GM18517 (cell line): ENCODE data around the gene SPATA45.
"Not testable (repeated sequence)": the region's sequence is repeated elsewhere in the genome, so short reads cannot be mapped to it uniquely, and the experiment has no call there.

Experiments
- ATAC-seq: cut with Tn5 transposase; IDR thresholded peaks from one replicate; pipeline ENCODE4 v1.9.1; 2021; ENCODE audit warnings: mild to moderate bottlenecking, moderate library complexity; ENCODE audit not compliant: unreplicated experiment

SPATA45 gene

DNA sequence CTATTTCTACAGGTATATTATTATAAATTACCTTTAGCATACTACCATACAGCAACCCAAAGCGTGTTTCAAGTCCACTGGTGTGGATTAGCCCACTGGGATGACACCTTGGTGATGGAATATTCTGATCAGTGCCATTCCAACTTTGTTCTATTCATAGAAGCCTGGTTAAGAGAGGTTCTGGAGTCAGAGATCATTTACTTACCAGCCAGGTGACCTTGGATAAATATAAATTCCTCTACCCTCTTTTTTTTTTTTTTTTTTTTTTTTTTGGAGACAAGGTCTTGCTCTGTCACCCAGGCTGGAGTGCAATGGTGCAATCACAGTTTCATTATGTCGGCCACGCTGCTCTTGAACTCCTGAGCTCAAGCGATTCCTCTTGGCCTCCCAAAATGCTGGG lies at the start of gene SPATA45:
Gene SPATA45 (minus strand): TSS at position 101 of the 400 bp plus-strand sequence. CDS start 11,500 bp downstream, outside the sequence.
- ATAC-seq = no peak

DNA sequence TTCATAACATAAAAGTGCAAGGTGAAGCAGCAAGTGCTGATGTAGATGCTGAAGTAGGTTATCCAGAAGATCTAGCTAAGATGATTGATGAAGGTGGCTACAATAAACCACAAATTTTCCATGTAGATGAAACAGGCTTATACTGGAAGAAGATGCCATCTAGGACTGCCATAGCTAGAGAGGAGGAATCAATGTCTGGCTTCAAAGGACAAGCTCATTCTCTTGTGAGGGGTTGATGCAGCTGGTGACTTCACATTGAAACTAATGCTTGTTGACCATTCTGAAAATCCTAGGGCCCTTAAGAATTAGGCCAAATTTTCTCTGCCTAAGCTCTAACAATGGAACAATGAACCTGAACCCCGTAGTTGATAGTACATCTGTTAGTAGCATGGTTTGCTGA lies 44.7 kb upstream of the SPATA45 start:
- ATAC-seq = no peak

DNA sequence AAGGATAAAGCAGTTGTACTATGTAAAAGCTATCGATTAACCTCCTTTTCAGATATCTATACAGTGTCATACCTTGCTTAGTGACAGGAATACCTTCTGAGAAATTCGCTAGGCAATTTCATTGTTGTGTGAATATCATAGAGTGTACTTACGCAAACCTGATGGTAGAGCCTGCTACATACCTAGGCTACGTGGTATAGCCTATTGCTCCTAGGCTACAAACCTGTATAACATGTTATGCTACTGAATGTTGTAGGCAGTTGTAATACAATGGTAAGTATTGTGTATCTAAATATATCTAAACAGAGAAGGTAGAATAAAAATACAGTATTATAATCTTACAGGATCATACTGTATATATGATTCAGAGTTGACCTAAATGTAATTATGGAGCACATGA lies 37.1 kb upstream of the SPATA45 start:
- no peak for ATAC-seq

GRCh38 chr1:212879947-212880690 lies 32.7 kb upstream of the SPATA45 start:
- ATAC-seq = no peak

DNA sequence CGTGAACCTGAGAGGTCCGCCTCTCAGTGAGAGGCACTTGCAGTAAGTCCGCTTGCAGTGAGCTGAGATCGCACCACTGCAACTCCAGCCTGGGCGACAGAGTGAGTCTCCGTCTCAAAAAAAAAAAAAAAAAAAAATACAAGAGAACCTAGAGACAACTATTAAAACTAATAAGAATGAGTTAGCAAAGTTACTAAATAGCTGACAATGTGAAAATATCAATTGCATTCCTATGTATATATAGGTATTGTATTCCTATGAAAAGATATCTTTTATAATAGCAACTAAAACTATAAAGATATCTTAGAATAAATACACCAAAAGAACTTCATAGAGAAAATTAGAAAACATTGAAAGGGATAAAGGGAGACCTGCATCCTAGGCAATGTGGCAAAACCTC lies 31.0 kb upstream of the SPATA45 start:
- ATAC-seq = no peak

- ATAC-seq = peak; percentile 83
These were observed 26.1 kb upstream of the SPATA45 start for GRCh38 chr1:212873518-212873917.

DNA sequence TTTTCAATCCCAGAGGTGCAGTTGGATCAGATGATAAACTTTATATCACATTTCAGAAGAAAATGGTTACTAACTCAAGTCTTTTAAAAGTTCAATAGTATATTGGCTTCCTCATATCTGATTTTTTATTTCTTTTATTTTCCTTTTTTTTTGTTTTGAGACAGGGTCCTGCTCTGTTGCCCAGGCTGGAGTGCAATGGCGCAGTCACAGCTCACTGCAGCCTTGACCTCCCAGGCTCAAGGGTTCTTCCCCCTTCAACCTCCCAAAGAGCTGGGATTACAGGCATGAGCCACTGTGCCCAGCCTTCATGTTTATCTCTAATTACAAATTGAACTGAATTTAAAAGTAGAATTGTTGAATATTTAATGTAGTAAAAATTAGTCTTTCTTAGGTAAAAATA lies 24.5 kb upstream of the SPATA45 start:
- no peak for ATAC-seq

- no peak for ATAC-seq
These were observed 19.7 kb upstream of the SPATA45 start for GRCh38 chr1:212867192-212867591.

DNA sequence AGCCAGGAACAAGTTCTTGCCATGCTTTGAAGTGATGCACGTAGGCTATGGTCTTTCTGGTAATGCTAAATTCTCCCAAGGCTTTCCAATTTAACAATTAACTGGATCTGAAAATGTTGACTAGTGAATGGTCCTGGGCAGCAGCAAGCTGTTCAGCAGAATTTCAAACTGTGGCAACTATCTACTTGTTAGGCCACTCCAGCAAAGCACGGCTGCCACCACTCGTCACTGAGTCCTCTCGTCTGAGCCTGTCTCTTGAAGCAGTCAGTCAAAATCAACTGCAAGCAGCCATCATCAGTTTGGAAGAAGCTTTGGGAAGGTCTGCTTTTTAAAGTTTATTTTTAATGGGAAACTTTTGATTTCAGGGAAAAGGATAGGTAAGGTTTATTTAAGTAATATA lies 16.8 kb upstream of the SPATA45 start:
- no peak for ATAC-seq

- ATAC-seq = not testable (repeated sequence)
These were observed 15.9 kb upstream of the SPATA45 start for GRCh38 chr1:212863345-212863744.

- ATAC-seq = no peak
These were observed 14.8 kb upstream of the SPATA45 start for GRCh38 chr1:212862111-212862690.

- no peak for ATAC-seq
These were observed 13.5 kb upstream of the SPATA45 start for GRCh38 chr1:212860713-212861581.

DNA sequence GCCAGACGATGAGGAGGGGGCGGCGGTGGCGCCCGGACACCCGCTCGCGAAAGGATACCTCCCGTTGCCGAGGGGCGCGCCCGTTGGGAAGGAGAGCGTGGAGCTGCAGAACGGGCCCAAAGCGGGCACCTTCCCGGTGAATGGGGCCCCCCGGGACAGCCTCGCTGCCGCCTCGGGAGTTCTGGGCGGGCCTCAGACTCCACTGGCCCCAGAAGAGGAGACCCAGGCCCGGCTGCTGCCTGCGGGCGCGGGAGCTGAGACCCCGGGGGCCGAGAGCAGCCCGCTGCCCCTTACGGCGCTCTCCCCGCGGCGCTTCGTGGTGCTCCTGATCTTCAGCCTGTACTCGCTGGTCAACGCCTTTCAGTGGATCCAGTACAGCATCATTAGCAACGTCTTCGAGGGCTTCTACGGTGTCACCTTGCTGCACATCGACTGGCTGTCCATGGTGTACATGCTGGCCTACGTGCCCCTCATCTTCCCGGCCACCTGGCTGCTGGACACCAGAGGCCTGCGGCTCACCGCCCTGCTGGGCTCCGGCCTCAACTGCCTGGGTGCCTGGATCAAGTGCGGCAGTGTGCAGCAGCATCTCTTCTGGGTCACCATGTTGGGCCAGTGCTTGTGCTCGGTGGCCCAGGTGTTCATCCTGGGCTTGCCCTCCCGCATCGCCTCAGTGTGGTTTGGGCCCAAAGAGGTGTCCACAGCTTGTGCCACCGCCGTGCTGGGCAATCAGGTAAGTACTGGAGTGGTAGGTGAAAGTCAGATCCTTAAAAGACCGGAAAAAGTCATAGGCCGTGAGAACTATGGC lies 11.2 kb upstream of the SPATA45 start:
- ATAC-seq = peak; percentile 18

DNA sequence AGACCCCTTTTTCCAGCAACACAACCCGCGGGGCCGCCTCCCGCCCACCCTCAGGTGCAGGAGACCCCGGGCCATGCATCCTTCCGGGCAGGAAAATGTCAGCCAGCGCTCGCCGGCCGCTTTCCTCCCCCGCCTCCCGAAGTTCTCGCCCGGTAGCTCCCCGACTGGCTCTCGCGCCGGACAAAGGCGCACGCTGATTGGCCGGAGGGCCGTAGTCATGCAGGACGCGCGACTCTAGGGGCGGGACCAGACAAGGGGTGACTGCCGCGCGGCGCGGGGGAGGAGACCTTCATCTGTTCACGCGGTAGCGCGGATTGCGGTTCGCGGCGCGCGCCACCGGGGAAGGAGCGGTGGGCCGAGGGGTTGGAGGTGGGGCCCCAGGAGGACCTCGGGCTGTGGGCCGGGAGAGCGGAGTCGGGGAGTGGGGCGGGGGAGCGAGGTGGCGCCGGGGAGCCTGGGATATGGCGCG lies 10.6 kb upstream of the SPATA45 start, which contains the start of gene FLVCR1:
Gene FLVCR1 (plus strand): TSS at position 284 of the 469 bp plus-strand sequence. CDS start 178 bp downstream, at position 462.
- peak; percentile 78 for ATAC-seq

DNA sequence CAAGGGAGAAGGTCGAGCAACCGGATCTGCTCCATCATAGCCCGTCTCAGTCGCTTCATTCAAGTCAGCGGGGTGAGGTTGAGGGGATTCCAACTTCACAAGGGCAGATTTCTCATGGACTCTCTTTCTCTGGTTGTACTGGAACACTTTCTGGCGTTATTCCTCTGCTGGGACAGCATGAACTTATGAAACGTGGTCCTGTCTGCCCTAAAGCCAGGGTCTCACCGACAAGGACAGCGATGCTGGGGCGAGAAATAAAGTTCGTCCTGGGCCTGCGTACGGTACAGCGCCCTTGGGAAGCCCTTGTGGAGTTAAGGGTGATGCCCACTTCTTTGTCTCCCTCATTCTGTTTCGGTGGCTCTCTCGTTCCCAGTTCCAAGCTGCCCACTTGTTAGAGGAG lies 9.3 kb upstream of the SPATA45 start:
- ATAC-seq = no peak

- ATAC-seq = no peak
These were observed 6.2 kb upstream of the SPATA45 start for GRCh38 chr1:212853658-212854057.

DNA sequence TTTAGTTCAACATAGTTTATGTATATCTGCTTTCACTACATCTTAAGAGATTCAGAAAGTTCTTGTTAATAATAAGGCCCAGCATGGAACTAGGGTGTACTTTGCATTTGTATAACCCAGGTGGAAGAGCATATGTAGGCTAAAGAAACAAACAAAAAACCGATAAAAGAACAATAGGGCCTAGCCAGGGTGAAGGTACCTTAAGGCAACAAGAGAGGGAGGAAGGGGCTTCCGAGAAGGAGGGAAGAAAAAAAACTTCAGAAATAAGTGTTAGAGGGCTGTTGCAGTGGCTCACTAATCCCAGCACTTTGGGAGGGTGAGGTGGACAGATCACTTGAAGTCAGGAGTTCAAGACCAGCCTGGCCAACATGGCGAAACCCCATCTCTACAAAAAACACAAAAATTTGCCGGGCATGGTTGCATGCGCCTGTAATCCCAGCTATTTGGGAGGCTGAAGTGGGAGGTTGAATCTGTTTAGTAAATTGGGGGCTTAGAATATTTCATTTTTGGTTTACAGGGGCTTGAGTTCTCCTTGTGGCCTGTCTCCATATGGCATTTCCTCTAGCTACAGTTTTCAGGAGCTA lies 4.7 kb upstream of the SPATA45 start:
- ATAC-seq = no peak

GRCh38 chr1:212844521-212844920 lies 2.9 kb downstream of the SPATA45 start:
- ATAC-seq = not testable (repeated sequence)

DNA sequence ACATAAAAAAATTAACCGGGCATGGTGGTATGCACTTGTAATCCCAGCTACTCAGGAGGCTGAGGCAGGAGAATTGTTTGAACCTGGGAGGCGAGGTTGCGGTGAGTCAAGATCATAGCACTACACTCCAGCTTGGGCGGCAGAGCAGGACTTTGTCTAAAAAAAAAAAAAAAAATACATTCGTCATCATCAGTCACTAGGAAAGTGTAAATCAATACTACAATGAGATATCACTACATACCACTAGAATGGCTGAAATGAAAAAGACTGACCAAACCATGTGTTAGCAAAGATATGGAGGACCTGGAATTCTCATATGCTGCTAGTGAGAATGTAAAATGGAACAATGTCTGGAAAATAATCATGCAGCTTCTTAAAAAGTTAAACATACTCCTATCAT lies 9.3 kb downstream of the SPATA45 start:
- ATAC-seq = no peak
